Pulmonary artery endothelial cell (primary cell): ENCODE data around the gene CFAP100. TPM values are rescaled to one million over a fixed set of nuclear protein-coding genes. Genes with fewer than 3 reads are reported as not detected.

Experiments
- DNase-seq: peaks from one replicate; pipeline ENCODE4 v3.0.0-alpha.2; 2011; ENCODE audit warnings: low read depth, low spot score
- total RNA-seq: library from RNA; depleted of rRNA; stranded (reverse); fragments of >200 nt; gene quantifications from 2 replicates; pipeline ENCODE4 v1.2.3, GENCODE V29; 2014

Gene CFAP100
- total RNA-seq, 1 donor from 2014 or later, result not detected

DNA sequence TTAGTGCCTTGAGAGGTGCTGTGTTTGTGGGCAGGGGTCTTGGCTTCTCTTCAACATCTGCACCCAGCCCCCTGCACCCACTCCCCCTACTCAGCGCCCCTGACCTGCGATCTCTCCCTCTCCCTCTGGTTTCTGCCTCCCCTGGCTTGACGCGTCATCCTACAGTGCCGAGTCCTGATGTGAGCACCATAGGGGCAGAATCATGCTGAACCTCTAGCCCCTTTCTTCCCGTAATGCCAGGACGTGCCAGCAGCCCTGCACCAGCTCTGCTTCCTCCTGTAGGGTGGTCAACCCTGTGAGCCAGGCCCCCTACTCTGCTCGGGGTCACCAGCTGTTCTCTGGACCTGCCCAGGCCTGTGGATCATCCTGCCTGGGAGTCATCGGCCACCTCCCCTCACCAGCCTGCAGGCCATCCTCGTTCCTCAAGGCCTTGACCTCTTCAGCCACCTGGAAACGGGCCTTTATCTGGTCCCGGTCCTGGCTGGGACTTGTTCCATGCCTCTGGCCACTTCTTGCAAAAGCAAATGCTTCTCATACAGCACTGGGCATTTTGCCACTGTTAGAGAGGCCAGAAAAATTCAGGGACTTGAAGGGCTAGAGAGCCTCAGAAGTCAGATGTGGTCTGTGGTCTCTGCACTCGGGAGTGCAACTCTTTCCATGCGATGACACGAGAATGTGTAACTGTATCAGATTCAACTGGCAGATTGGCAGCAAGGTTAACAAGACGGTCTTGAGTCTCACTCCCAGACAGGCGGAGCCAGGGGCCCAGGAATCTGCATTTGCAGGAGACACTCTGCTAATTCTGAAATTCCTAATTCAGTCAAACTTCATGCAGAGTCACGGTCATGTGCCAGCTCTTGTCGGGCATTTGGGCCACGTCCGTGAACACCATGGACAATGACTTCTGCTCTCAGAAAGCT, 20.8 kb upstream of the CFAP100 start:
- no peak for DNase-seq

DNA sequence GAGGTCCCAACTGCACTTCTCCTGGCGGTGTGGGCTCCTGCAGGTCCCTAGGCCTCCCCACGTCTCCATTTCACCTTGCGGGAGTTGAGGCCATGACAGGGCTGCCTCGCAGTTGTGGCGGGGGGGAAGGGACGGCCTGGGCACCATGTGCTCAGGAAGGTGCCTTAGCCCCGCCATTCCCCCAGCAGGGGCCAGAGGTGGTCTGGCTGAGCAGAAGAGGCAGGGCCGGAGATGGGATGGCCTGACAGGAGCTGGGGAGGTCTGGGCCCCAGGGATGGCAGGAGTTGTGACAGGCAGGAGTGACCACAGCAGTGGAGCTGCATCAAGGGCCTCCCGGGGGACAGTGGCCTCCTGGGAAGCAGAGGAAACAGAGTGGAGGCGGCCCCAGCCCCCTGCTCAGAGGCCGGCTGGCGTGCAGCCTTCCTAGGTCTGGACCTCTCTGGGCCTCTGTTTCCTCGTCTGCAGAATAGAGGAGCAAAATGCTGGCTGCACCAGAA, 18.8 kb upstream of the CFAP100 start:
- DNase-seq, result no peak

DNA sequence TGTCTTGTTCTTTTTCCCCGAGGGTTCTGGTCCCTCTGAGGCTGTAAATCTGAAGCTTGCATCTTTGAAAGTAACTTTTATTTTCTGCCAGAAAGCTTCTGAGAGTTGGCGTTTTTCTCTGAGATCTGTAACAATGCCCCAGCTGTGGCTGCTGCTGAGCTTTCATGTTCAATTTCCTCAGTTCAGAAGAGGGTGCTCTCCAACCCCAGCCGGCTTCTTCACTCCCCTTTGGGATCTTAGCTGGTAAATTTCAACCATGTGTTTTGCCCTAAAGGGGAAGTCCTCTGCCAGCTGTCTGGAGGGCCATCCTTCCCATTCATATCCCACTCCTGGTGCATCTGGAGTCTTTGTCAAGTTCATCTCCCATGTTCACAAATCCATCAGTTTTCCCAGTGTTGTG, 18.3 kb upstream of the CFAP100 start:
- DNase-seq, result no peak

- DNase-seq, result no peak
Measured at GRCh38 chr3:126377211-126377610, 17.5 kb upstream of the CFAP100 start.

GRCh38 chr3:126378341-126378751, 16.4 kb upstream of the CFAP100 start:
- no peak for DNase-seq

DNA sequence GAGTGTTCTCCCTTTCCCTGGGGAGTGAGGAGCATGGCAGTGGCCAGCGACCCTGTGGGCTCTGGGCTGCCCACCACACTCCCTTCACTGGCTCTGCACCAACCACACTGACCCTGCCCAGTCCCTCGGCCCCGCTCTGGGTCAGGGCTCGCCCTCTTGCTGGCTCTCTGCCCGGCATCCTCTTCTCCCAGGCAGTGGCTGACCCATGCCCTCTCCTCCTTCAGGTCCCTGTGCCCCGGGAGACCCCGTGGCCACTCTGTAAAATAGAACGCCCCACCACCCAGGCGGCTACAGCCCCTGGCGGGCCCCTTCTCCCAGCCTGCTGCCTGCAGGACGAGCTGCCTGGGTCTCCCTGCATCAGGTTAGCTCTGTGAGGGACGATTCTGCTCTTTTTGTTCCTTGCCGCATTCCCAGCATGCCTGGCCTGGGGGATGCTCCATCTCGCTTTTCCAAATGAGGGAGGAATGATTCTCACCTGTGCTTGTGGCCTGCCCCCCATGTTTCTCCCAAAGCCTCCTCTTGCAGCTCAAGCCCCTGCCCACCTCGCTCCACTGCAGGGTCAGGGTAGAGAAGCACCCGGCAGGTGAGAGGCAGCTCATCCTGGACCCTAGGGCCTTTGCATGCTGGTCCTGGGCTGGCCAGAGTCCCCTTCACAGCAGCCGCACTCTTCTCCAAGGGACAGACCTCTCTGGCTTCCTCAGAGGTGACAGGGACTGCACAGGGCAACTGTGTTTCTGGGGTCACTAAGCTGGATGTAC, 14.5 kb upstream of the CFAP100 start:
- DNase-seq, result no peak

DNA sequence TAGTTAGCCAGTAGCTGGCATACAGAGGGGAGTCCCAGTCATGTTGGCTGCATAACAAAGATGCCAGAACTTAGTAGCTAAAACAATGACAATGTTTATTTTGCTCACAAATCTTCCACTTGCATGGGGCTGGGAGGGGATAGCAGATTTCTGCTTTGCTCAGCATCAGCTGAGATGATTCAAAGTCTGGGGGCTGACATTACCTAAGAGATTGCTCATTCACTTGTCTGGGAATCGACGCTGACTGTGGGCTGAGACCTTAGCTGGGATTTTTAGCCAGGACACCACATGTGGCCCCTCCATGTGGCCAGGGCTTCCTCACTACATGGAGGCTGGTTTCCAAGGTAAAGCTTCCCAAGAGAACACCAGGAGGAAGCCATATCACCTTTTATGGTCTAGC, 12.7 kb upstream of the CFAP100 start:
- no peak for DNase-seq

GRCh38 chr3:126389112-126389793, 5.5 kb upstream of the CFAP100 start:
- DNase-seq, result peak; percentile 54

DNA sequence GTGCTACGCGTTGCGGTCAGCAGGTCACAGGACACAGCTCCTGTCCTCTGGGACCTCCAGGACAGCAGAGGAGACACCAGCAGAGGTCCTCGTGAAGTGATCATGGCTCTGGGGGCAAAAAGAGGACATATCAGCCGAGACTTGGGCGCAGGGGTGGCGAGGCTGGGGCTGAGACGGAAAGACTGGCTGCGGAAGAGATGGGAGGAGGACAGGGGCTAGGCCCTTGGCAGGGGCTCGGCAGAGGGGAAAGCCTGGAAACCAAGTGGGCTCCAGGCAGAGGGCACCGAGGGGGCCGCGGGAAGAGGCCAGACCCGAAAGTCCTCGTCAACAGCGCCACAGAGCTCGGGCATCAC, 4.9 kb upstream of the CFAP100 start:
- DNase-seq, result no peak

- no peak for DNase-seq
Measured at GRCh38 chr3:126390201-126390600, 4.5 kb upstream of the CFAP100 start.

GRCh38 chr3:126390751-126391150, 4.0 kb upstream of the CFAP100 start:
- no peak for DNase-seq

DNA sequence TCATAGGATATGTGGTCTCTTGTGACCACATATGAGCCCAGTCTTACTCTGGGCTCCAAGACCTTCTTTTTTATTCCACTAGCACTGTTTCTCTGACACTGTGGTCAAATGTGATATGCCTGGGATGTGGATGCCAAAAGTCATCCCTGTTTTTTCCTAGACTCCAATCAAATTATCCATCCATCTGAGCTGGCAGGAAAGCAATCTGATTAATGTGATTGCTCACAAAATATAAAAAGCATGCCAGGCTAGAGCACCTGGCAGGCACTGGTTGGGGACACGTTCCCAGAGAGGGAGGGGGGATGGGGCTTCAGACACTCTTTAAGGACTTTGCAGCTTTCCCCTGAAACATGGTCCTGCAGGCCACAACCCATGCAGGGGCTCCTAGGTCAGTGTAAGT, 3.1 kb upstream of the CFAP100 start:
- no peak for DNase-seq

DNA sequence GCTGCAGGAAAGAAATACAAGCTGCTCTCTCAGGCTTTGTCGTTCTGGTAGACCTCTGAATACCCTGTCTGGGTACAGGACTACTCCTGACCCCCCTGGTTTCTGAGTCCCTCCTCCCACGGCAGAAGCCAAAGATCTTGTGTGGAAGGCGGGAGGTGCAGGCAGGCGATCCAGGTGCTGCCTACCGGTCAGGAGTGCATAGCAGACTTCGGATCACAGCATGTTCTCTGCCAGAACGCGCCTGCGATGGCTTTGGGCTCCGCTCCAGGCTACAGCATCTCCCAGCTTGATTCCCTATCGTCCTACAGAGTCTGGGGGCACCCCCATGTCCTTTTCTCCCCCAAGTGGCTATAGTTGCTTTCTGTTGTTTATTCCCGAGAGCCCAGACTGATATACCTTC, 2.5 kb upstream of the CFAP100 start:
- DNase-seq, result no peak

- DNase-seq, result no peak
Measured at GRCh38 chr3:126393563-126393962, 1.1 kb upstream of the CFAP100 start.

GRCh38 chr3:126394977-126395321, 240 bp downstream of the CFAP100 start:
- DNase-seq, result no peak

DNA sequence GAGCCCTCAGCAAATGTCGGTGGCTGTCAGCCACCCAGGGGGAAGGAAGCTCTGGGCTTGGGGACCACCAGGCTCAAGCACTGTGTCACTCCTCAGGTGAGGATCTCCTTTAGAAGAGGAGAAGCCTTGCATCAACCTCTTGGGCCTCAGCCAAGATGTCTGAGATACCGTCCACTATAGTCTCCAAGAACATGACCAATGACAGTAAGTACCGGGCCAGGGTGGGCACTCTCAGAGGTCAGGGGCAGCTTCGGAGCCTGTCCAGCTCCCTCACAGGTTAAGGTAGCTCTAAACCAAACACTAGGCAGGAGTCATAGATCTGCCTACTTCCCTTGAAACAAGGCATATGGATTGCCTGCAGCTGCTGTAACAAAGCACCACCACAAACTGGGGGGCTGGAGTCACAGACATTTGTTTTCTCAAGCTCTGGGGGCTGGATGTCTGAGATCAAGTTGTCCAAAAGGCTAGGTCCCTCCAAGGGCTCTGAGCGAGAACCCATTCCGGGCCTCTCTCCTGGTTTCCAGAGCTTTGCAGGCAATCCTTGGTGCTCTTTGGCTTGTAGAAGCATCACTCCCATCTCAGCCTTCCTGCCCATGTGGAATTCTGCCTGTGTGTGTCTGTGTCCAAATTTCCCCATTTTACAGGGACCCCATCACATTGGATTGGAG, 1.3 kb downstream of the CFAP100 start:
- no peak for DNase-seq

GRCh38 chr3:126396536-126396935, 1.8 kb downstream of the CFAP100 start:
- DNase-seq, result no peak

DNA sequence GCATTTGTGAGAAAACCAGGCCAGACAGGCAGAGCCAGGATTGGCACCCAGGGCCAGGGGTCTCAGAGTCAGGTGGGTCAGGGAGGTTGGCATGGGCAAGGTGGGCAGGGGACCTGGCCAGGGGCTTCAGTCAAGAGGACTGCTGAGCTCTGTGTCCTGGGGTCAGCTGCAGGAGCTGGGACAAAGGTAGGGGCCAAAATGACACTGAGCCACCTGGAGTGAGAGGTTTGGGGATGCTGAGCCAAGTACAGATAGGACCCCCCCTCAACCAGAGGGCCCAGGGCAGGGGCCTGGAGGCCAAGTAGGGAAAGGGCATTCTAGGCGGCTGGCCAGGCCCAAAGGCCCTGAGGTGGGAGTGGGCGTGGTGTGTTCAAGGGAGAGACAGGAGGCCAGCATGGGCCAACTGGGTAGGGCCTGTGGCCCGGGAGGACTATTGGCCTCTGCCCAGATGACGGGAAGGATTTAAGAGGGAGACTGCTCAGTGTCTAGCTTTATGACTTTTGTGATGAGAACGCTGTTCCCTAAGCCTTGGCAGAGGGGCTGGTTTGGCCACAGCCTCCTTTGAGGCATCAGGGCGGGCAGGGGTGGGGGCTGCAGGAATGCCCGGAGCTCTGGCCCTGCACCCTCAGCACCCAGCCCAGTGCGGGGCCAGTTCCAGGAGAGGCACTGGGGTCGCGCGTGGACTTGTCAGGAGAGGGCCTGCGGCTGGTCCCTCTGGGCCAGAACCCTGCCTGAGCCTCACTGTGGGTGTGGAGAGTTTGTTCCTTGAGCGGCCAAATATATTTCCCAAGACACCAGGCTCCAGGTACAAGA, 3.1 kb downstream of the CFAP100 start:
- DNase-seq, result no peak

DNA sequence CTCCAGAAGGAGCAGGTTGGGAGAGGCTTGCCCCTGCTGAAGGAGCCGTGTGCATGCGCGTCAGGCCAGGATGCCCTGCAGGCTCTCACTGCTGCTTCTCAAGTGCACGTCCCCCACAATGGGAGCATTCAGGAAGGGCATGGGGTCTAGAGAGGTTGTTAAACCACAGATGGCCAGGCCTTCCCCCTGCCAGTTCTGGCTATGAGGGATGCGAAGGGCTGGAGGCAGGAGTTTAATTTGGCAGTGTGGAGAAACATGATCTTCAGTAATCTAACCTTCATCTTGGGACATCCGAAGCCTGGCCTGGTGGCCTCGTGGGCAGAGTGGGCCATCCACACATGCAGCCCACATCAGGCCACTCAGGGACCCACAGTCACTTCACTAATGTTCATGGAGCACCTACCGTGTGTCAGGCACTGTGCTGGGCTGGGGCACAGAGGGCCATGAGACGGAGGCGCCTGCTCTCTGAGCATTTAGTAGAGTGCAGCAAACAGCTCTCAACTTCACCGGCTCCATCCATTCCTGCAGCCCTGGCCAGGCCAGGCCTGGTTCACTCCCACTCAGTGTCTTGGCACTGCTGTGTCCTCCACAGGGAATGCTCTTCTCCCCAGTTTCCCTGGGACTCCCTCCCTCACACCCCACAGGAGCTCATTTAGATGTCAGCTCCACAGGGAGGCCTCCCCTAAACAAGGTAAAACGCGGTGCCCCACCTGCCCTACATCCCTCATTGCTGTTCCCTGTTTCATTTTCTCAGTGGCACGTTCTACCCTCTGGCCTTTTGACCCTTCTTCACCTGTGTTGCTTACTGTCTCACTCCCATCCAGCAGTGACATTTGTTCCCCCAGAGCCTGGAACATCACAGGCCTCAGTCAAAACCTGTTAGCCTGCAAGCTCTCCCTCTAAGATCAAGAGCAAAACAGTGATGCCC, 4.0 kb downstream of the CFAP100 start:
- DNase-seq, result no peak

- no peak for DNase-seq
Measured at GRCh38 chr3:126399351-126399735, 4.6 kb downstream of the CFAP100 start.
